ENCODE data around the gene SLC25A33.
A peak's percentile ranks its signal among the peaks of the same experiment; 100 is the strongest.

Gene SLC25A33

DNA sequence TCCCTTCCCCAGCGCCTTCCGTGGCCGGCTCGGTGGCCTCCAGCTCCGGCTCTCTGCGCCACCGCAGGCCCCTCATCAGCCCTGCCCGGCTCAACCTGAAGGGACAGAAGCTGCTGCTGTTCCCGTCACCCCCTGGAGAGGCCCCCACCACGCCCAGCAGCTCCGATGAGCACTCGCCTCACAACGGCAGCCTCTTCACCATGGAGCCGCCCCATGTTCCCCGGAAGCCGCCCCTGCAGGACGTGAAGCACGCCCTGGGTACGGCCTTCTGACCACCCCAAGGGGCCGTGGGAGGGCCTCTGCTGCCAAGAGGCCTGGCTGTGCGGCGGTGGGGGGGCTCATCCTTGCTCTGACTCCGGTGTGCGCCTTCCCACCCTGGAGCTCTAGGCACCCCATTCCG, 71.3 kb downstream of the SLC25A33 start:
- Histone ChIP-seq H3K36me3 (ENCODE audit: control insufficient read depth in 2 of 2, insufficient read depth in 1 of 2, low read length in 2 of 2) (peaks cover 0 to 82% of the 10 kb centered on the region in 2 experiments; a peak in 2 of 3 replicates), H3K27ac (ENCODE audit: extremely low read depth, low read depth, low read length) (no peak overlapping the region), H3K9me3 (ENCODE audit: control insufficient read depth, insufficient read depth, low read depth, low read length) (no peaks in the 10 kb centered on the region), H3K4me3 (ENCODE audit: low read depth, low read length) (no peak overlapping the region), H3K4me1 (ENCODE audit: control insufficient read depth, insufficient read depth, low read length) (no peaks in the 10 kb centered on the region)
- TF ChIP-seq SETDB1 (IDR thresholded peaks at IDR 0.05; ENCODE audit: insufficient read length, low read length), result no peak
- no peak for TF ChIP-seq ZNF521 (tag by site-specific recombination; IDR thresholded peaks at IDR 0.05)
- peak; percentile 26; the same call in 1 of the 2 replicates for TF ChIP-seq ZIC2 (tag by site-specific recombination; IDR thresholded peaks at IDR 0.05)
- POLR2A ChIA-PET, result no interaction called here
- CTCF ChIA-PET, result no interaction called here

DNA sequence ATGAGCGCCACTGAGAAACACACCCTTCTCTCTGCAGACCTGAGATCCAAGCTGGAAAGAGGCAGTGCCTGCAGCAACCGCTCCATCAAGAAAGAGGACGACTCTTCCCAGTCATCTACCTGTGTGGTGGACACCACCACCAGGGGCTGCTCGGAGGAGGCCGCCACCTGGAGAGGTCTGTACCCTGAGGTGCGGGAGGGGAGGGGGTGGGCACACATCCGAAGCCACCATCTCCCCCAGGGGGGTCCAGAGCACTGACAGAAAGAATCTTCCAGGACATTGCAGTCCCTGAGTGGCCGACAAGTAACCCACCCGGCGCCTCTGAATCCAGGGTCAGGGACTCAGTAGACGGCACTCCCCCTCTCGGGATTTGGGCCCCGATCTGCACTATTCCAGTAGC, 72.5 kb downstream of the SLC25A33 start:
- POLR2A ChIA-PET, result no interaction called here
- CTCF ChIA-PET, result no interaction called here
- Histone ChIP-seq H3K9me3 (ENCODE audit: control insufficient read depth, insufficient read depth, low read depth, low read length) (no peaks in the 10 kb centered on the region), H3K36me3 (ENCODE audit: control insufficient read depth in 2 of 2, insufficient read depth in 1 of 2, low read length in 2 of 2) (peaks cover 0 to 71% of the 10 kb centered on the region in 2 experiments; a peak in 2 of 3 replicates), H3K27ac (ENCODE audit: extremely low read depth, low read depth, low read length) (no peak overlapping the region), H3K4me3 (ENCODE audit: low read depth, low read length) (no peak overlapping the region), H3K4me1 (ENCODE audit: control insufficient read depth, insufficient read depth, low read length) (no peaks in the 10 kb centered on the region)
- TF ChIP-seq ZNF600 (tag by site-specific recombination; IDR thresholded peaks at IDR 0.05) (no peak), GLIS1 (tag by site-specific recombination; IDR thresholded peaks at IDR 0.05) (peak; percentile 94)

DNA sequence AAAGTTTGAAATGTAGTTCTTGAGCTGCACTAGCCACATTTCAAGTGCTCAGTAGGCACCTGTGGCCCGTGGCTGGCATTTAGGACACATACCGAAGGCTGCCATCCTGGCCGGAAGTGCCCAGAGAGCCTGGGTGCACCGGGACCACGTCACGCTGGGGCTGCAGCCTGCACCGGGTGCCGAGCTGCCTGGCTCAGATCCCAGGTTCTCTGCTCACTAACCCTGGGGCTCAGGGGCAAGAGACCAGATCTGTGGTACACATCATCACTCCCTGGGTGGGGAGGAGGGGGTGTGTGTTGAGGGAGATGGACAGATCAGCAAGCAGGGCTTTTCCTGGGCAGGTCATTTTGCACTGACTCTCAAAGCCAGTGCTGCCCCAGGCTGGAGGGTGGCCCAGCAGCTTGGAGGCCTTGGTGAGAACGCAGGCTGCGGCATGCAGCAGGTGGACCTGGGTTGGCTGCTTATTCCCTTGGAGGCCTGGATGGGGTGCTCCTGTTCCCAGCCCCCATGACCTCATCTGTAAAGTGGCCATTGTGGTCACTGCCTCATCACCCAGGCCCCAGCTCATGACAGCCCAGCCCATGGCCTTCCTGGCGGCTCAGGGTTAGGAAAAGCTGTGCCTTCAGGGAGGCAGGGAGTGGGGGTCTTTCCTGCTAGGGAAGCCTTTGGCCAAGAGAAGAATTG, 73.0 kb downstream of the SLC25A33 start:
- POLR2A ChIA-PET, result no interaction called here
- Histone ChIP-seq H3K4me3 (ENCODE audit: low read depth, low read length) (no peak overlapping the region), H3K4me1 (ENCODE audit: control insufficient read depth, insufficient read depth, low read length) (no peaks in the 10 kb centered on the region), H3K36me3 (ENCODE audit: control insufficient read depth in 2 of 2, insufficient read depth in 1 of 2, low read length in 2 of 2) (peaks cover 0 to 66% of the 10 kb centered on the region in 2 experiments; a peak in 2 of 3 replicates), H3K27ac (ENCODE audit: extremely low read depth, low read depth, low read length) (no peak overlapping the region), H3K9me3 (ENCODE audit: control insufficient read depth, insufficient read depth, low read depth, low read length) (no peaks in the 10 kb centered on the region)
- CTCF ChIA-PET, result no interaction called here
- TF ChIP-seq SCRT2 (tag by site-specific recombination; IDR thresholded peaks at IDR 0.05) (peak; percentile 38; the same call in 1 of the 2 replicates), ZNF654 (tag by site-specific recombination; IDR thresholded peaks at IDR 0.05; ENCODE audit: low read depth) (no peak), ZBTB20 (tag by site-specific recombination; IDR thresholded peaks at IDR 0.05) (no peak), GLIS1 (tag by site-specific recombination; IDR thresholded peaks at IDR 0.05) (0 out of 2 replicates have a peak, but pooled peaks have one; percentile 7), GFI1B (tag by site-specific recombination; IDR thresholded peaks at IDR 0.05) (no peak)

DNA sequence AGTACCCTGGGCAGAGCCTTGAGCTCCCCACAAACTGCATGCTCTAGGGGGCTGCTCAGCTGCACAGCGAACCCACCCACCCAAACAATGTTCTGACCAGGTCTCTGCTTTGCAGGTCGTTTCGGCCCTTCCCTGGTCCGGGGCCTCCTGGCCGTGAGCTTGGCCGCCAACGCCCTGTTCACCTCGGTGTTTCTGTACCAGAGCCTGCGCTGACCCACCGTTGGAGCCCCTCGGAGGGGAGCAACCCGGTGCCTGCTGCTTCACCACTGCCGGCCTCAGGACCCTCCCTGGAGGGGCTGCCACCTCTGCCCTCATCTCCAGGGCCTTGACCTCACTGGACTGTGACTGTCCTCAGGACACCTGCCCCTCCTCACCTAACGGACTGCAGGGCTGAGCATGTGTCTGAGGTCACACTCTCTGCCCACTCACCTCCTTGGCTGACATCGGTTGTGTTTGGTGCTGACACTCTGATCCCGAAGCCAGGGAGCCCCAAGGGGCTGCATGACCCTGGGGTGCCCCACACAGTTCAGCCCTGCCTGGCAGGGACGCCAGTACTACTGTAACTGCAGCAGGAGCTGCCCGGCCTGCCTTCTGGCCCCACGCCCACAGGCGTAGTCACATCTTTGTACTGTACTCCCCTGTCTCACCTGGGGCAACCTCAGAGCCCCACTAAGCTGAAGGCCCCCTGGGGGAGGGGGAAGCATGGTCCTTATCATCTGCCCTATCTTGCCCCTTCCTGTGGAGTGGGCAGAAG, 73.8 kb downstream of the SLC25A33 start:
- ChIA-PET CTCF (no interaction called here), POLR2A (no interaction called here)
- Histone ChIP-seq H3K4me3 (ENCODE audit: low read depth, low read length) (no peak overlapping the region), H3K9me3 (ENCODE audit: control insufficient read depth, insufficient read depth, low read depth, low read length) (no peaks in the 10 kb centered on the region), H3K36me3 (ENCODE audit: control insufficient read depth in 2 of 2, insufficient read depth in 1 of 2, low read length in 2 of 2) (peaks cover 0 to 59% of the 10 kb centered on the region in 2 experiments; a peak in 2 of 3 replicates), H3K27ac (ENCODE audit: extremely low read depth, low read depth, low read length) (no peak overlapping the region), H3K4me1 (ENCODE audit: control insufficient read depth, insufficient read depth, low read length) (no peaks in the 10 kb centered on the region)
- TF ChIP-seq ZIC2 (tag by site-specific recombination; IDR thresholded peaks at IDR 0.05), result 0 out of 2 replicates have a peak, but pooled peaks have one; percentile 11
- TF ChIP-seq ZXDB (tag by site-specific recombination; IDR thresholded peaks at IDR 0.05), result no peak

DNA sequence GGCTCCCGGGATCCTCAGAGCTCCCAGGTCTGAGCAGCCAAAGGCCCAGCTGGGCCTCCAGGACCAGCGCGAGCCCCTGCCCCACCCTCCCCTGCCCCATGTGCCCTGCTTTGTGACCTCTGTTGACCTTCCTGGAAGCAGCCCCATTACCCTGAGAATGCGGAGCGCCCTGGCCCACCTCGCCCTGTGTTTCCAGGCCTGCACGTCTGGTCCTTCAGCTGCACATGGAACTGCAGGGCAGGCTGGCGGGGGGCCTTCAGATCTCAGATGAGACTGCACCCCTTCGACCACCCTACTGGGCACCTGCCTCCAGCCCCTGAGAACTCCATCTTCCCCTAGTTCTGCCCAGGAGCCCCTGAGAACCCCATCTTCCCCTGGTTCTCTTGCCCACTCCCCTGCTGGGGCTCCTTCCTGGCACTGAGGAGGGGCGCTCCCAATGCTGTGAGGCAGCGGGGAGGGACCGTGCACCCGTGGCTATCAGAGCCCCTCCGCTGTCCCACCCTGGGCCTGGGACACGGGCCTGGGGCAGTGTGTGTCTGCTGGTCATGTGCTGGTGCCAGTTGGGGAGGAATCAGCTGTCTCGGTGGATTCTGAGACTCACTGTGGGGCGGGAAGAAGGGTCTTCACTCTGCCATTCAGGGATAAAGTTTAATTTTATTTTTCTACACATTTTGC, 74.5 kb downstream of the SLC25A33 start:
- Histone ChIP-seq H3K36me3 (ENCODE audit: control insufficient read depth in 2 of 2, insufficient read depth in 1 of 2, low read length in 2 of 2) (peaks cover 0 to 52% of the 10 kb centered on the region in 2 experiments; a peak in 2 of 3 replicates), H3K27ac (ENCODE audit: extremely low read depth, low read depth, low read length) (no peak overlapping the region), H3K4me3 (ENCODE audit: low read depth, low read length) (no peak overlapping the region), H3K9me3 (ENCODE audit: control insufficient read depth, insufficient read depth, low read depth, low read length) (no peaks in the 10 kb centered on the region), H3K4me1 (ENCODE audit: control insufficient read depth, insufficient read depth, low read length) (no peaks in the 10 kb centered on the region)
- CTCF ChIA-PET, result interaction anchor here (0.6 to 1.1 kb wide), 3 partner anchors 10 to 171 kb away, joined by 3 read pairs; no protein-coding TSS in a partner anchor
- POLR2A ChIA-PET, result no interaction called here
- TF ChIP-seq ZNF292 (tag by site-specific recombination; IDR thresholded peaks at IDR 0.05; ENCODE audit: borderline replicate concordance, low read depth) (no peak), ZFP3 (tag by site-specific recombination; IDR thresholded peaks at IDR 0.05; ENCODE audit: low read depth) (no peak), RBAK (tag by site-specific recombination; IDR thresholded peaks at IDR 0.05) (no peak), ZNF266 (tag by site-specific recombination; IDR thresholded peaks at IDR 0.05; ENCODE audit: low read depth) (no peak), ZNF211 (tag by site-specific recombination; IDR thresholded peaks at IDR 0.05; ENCODE audit: low read depth) (no peak), ZNF366 (tag by site-specific recombination; conservative IDR thresholded peaks at IDR 0.05) (no peak), SCRT2 (tag by site-specific recombination; IDR thresholded peaks at IDR 0.05) (no peak), ZNF548 (tag by site-specific recombination; IDR thresholded peaks at IDR 0.05) (no peak), ZNF133 (tag by site-specific recombination; IDR thresholded peaks at IDR 0.05) (no peak), ZNF202 (tag by site-specific recombination; IDR thresholded peaks at IDR 0.05; ENCODE audit: borderline replicate concordance) (no peak), ZNF184 (tag by site-specific recombination; IDR thresholded peaks at IDR 0.05) (no peak)
- TF ChIP-seq, protein P1, sequence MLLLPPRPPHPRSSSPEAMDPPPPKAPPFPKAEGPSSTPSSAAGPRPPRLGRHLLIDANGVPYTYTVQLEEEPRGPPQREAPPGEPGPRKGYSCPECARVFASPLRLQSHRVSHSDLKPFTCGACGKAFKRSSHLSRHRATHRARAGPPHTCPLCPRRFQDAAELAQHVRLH (tag by site-specific recombination; IDR thresholded peaks at IDR 0.05), result no peak
- TF ChIP-seq, protein P2, sequence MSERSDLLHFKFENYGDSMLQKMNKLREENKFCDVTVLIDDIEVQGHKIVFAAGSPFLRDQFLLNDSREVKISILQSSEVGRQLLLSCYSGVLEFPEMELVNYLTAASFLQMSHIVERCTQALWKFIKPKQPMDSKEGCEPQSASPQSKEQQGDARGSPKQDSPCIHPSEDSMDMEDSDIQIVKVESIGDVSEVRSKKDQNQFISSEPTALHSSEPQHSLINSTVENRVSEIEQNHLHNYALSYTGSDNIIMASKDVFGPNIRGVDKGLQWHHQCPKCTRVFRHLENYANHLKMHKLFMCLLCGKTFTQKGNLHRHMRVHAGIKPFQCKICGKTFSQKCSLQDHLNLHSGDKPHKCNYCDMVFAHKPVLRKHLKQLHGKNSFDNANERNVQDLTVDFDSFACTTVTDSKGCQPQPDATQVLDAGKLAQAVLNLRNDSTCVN (tag by site-specific recombination; optimal IDR thresholded peaks at IDR 0.05), result no peak

All from HEK293 (cell line).